ENCODE data around the gene APCDD1. TPM values are rescaled to one million over a fixed set of nuclear protein-coding genes. Genes with fewer than 3 reads are reported as not detected.

APCDD1 gene
- total and polyA plus RNA-seq, 5 donors from 2014 or later, result not detected

GRCh38 chr18:10450986-10451385 is 3.4 kb upstream of the APCDD1 start:
- no peaks in the 10 kb centered on the region for H3K36me3 Mint-ChIP-seq
- Histone ChIP-seq H3K9me3 (ENCODE audit: control insufficient read depth in 2 of 2, low read length in 2 of 2) (no peaks in the 10 kb centered on the region), H3K4me3 (ENCODE audit: low read depth, low read length) (no peak overlapping the region), H3K27me3 (ENCODE audit: control insufficient read depth, insufficient read depth, low read length) (peaks cover 11% of the 10 kb centered on the region), H3K27ac (ENCODE audit: insufficient read depth, low read length, poor library complexity, severe bottlenecking) (no peak overlapping the region), H3K4me1 (ENCODE audit: control insufficient read depth, insufficient read depth, low read length, poor library complexity, severe bottlenecking) (no peaks in the 10 kb centered on the region), H3K36me3 (ENCODE audit: control insufficient read depth, insufficient read depth, low read length) (no peaks in the 10 kb centered on the region)
- peaks cover 22% of the 10 kb centered on the region for H3K27me3 Mint-ChIP-seq
- ATAC-seq (ENCODE audit: low read depth in 2 of 2) (no peak), DNase-seq (no peak)
- H3K9me3 Mint-ChIP-seq, result no peaks in the 10 kb centered on the region
- H3K4me3 Mint-ChIP-seq, result no peak overlapping the region
- H3K4me1 Mint-ChIP-seq, result peaks cover 0 to 4% (median 1%) of the 10 kb centered on the region in 4 donors
- H3K27ac Mint-ChIP-seq, result no peak overlapping the region

GRCh38 chr18:10453261-10453805 is 1.1 kb upstream of the APCDD1 start:
- H3K9me3 Mint-ChIP-seq, result no peaks in the 10 kb centered on the region
- no peaks in the 10 kb centered on the region for H3K4me1 ChIP-seq (ENCODE audit: control insufficient read depth, insufficient read depth, low read length, poor library complexity, severe bottlenecking)
- no peak overlapping the region for H3K4me3 Mint-ChIP-seq
- H3K27me3 Mint-ChIP-seq, result peaks cover 41% of the 10 kb centered on the region
- H3K36me3 Mint-ChIP-seq, result no peaks in the 10 kb centered on the region
- DNase-seq, result no peak
- no peak overlapping the region for H3K27ac Mint-ChIP-seq
- H3K27ac ChIP-seq (ENCODE audit: insufficient read depth, low read length, poor library complexity, severe bottlenecking), result no peak overlapping the region
- no peaks in the 10 kb centered on the region for H3K9me3 ChIP-seq (ENCODE audit: control insufficient read depth in 2 of 2, low read length in 2 of 2)
- ATAC-seq (ENCODE audit: low read depth in 2 of 2), result no peak
- H3K4me1 Mint-ChIP-seq, result peaks cover 0 to 4% (median 1%) of the 10 kb centered on the region in 4 donors
- no peak overlapping the region for H3K4me3 ChIP-seq (ENCODE audit: low read depth, low read length)
- no peaks in the 10 kb centered on the region for H3K36me3 ChIP-seq (ENCODE audit: control insufficient read depth, insufficient read depth, low read length)
- H3K27me3 ChIP-seq (ENCODE audit: control insufficient read depth, insufficient read depth, low read length), result peaks cover 14% of the 10 kb centered on the region

GRCh38 chr18:10454681-10455557 is 484 bp downstream of the APCDD1 start:
- Histone ChIP-seq H3K9me3 (ENCODE audit: control insufficient read depth in 2 of 2, low read length in 2 of 2) (no peaks in the 10 kb centered on the region), H3K4me3 (ENCODE audit: low read depth, low read length) (no peak overlapping the region), H3K4me1 (ENCODE audit: control insufficient read depth, insufficient read depth, low read length, poor library complexity, severe bottlenecking) (no peaks in the 10 kb centered on the region), H3K27me3 (ENCODE audit: control insufficient read depth, insufficient read depth, low read length) (peaks cover 20% of the 10 kb centered on the region), H3K27ac (ENCODE audit: insufficient read depth, low read length, poor library complexity, severe bottlenecking) (no peak overlapping the region), H3K36me3 (ENCODE audit: control insufficient read depth, insufficient read depth, low read length) (no peaks in the 10 kb centered on the region)
- H3K4me3 Mint-ChIP-seq, result peak overlapping the region in 2 of 4 donors; percentile 24 to 70
- H3K27me3 Mint-ChIP-seq, result peaks cover 47% of the 10 kb centered on the region
- H3K27ac Mint-ChIP-seq, result no peak overlapping the region
- ATAC-seq (ENCODE audit: low read depth in 2 of 2) (no peak), DNase-seq (no peak)
- peaks cover 0 to 4% (median 1%) of the 10 kb centered on the region in 4 donors for H3K4me1 Mint-ChIP-seq
- H3K36me3 Mint-ChIP-seq, result no peaks in the 10 kb centered on the region
- no peaks in the 10 kb centered on the region for H3K9me3 Mint-ChIP-seq

DNA sequence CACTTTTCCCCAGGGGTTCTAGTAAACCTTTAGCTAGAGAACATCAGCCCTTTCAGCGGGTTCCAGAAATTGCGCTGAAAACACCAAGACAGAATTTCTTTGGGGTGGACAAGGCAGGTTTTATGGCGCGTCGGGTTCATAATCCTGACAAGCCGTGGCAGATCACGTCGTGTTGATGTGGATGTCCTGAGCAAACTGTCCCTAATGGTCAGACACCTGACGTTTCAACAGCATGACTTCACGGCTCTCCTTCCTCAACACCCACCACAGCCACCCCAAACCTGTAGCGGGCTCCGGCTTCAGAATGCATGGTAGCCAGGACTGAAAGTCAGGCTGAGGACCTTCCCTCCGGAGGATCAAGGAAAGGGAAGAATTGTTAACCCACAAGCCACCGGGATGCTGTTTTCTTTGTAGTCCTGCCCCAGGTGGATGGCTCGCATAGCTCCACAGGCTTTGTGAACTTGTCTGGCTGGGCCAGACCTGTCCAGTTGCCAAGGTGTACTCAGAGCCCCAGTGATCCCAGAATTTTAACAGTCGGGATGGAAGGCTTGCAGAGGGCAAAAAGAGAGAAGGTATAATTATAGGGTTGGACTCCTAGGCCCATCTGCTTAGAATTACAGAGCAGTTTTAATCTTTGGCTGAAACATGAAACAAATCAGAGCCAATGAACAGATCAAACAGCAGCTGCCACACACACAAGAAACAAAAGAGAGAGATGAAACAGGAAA is 1.5 kb downstream of the APCDD1 start:
- Mint-ChIP-seq H3K4me3 (peak overlapping the region in 1 of 4 donors; percentile 70), H3K27ac (no peak overlapping the region), H3K27me3 (peaks cover 47% of the 10 kb centered on the region)

DNA sequence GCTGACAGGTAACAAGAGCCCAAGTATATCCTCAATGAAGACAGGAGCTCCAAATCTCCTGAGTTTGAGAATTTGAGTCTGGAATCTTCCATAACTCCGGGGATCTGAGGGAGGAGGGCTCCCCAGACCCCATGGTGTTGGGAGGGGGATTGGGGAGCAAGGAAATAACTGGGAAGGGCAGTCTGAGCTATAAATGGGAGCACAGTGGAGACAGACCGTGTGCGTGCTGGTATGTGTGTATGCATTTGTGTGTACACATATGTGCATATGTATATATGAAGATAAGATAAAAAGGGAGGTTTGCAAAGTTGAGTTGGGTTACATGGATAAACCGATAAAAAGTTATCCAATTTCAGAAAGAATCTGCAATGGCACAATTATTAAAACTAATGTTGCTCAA is 2.3 kb downstream of the APCDD1 start:
- Mint-ChIP-seq H3K9me3 (peaks cover 0 to 1% (median 0%) of the 10 kb centered on the region in 7 donors), H3K27me3 (peaks cover 54% of the 10 kb centered on the region), H3K4me3 (no peak overlapping the region), H3K36me3 (no peaks in the 10 kb centered on the region), H3K4me1 (peaks cover 0 to 4% (median 1%) of the 10 kb centered on the region in 4 donors), H3K27ac (no peak overlapping the region)
- H3K4me1 ChIP-seq (ENCODE audit: control insufficient read depth, insufficient read depth, low read length, poor library complexity, severe bottlenecking), result no peaks in the 10 kb centered on the region
- H3K36me3 ChIP-seq (ENCODE audit: control insufficient read depth, insufficient read depth, low read length), result no peaks in the 10 kb centered on the region
- no peak for ATAC-seq (ENCODE audit: low read depth in 2 of 2)
- H3K4me3 ChIP-seq (ENCODE audit: low read depth, low read length), result no peak overlapping the region
- peaks cover 19% of the 10 kb centered on the region for H3K27me3 ChIP-seq (ENCODE audit: control insufficient read depth, insufficient read depth, low read length)
- no peak for DNase-seq
- H3K27ac ChIP-seq (ENCODE audit: insufficient read depth, low read length, poor library complexity, severe bottlenecking), result no peak overlapping the region
- H3K9me3 ChIP-seq (ENCODE audit: control insufficient read depth in 2 of 2, low read length in 2 of 2), result no peaks in the 10 kb centered on the region

More for the DNA sequence above, 1.5 kb downstream of the APCDD1 start:
- no peak overlapping the region for H3K4me3 ChIP-seq (ENCODE audit: low read depth, low read length)
- H3K27me3 ChIP-seq (ENCODE audit: control insufficient read depth, insufficient read depth, low read length), result peaks cover 20% of the 10 kb centered on the region
- ATAC-seq (ENCODE audit: low read depth in 2 of 2), result no peak
- no peak overlapping the region for H3K27ac ChIP-seq (ENCODE audit: insufficient read depth, low read length, poor library complexity, severe bottlenecking)
- Mint-ChIP-seq H3K36me3 (no peaks in the 10 kb centered on the region), H3K4me1 (peaks cover 0 to 4% (median 1%) of the 10 kb centered on the region in 4 donors), H3K9me3 (peaks cover 0 to 1% (median 0%) of the 10 kb centered on the region in 7 donors)
- H3K9me3 ChIP-seq (ENCODE audit: control insufficient read depth in 2 of 2, low read length in 2 of 2), result no peaks in the 10 kb centered on the region
- H3K4me1 ChIP-seq (ENCODE audit: control insufficient read depth, insufficient read depth, low read length, poor library complexity, severe bottlenecking), result no peaks in the 10 kb centered on the region
- DNase-seq, result no peak
- no peaks in the 10 kb centered on the region for H3K36me3 ChIP-seq (ENCODE audit: control insufficient read depth, insufficient read depth, low read length)

- no peak overlapping the region for H3K4me3 Mint-ChIP-seq
- Histone ChIP-seq H3K27me3 (ENCODE audit: control insufficient read depth, insufficient read depth, low read length) (peaks cover 17% of the 10 kb centered on the region), H3K4me1 (ENCODE audit: control insufficient read depth, insufficient read depth, low read length, poor library complexity, severe bottlenecking) (no peaks in the 10 kb centered on the region), H3K36me3 (ENCODE audit: control insufficient read depth, insufficient read depth, low read length) (no peaks in the 10 kb centered on the region), H3K9me3 (ENCODE audit: control insufficient read depth in 2 of 2, low read length in 2 of 2) (no peaks in the 10 kb centered on the region), H3K27ac (ENCODE audit: insufficient read depth, low read length, poor library complexity, severe bottlenecking) (no peak overlapping the region), H3K4me3 (ENCODE audit: low read depth, low read length) (no peak overlapping the region)
- H3K36me3 Mint-ChIP-seq, result no peaks in the 10 kb centered on the region
- ATAC-seq (ENCODE audit: low read depth in 2 of 2), result no peak
- H3K9me3 Mint-ChIP-seq, result peaks cover 0 to 2% (median 0%) of the 10 kb centered on the region in 7 donors
- no peak overlapping the region for H3K27ac Mint-ChIP-seq
- H3K4me1 Mint-ChIP-seq, result peaks cover 0 to 4% (median 1%) of the 10 kb centered on the region in 4 donors
- DNase-seq, result no peak
- H3K27me3 Mint-ChIP-seq, result peaks cover 56% of the 10 kb centered on the region
Measured at GRCh38 chr18:10457128-10457527, 2.7 kb downstream of the APCDD1 start.

GRCh38 chr18:10457767-10458166 is 3.3 kb downstream of the APCDD1 start:
- Mint-ChIP-seq H3K36me3 (no peaks in the 10 kb centered on the region), H3K9me3 (peaks cover 0 to 3% (median 0%) of the 10 kb centered on the region in 7 donors), H3K4me3 (no peak overlapping the region), H3K4me1 (peaks cover 0 to 4% (median 1%) of the 10 kb centered on the region in 4 donors), H3K27me3 (peaks cover 56% of the 10 kb centered on the region), H3K27ac (no peak overlapping the region)
- H3K9me3 ChIP-seq (ENCODE audit: control insufficient read depth in 2 of 2, low read length in 2 of 2), result no peaks in the 10 kb centered on the region
- no peak for ATAC-seq (ENCODE audit: low read depth in 2 of 2)
- peaks cover 17% of the 10 kb centered on the region for H3K27me3 ChIP-seq (ENCODE audit: control insufficient read depth, insufficient read depth, low read length)
- H3K4me1 ChIP-seq (ENCODE audit: control insufficient read depth, insufficient read depth, low read length, poor library complexity, severe bottlenecking), result no peaks in the 10 kb centered on the region
- H3K36me3 ChIP-seq (ENCODE audit: control insufficient read depth, insufficient read depth, low read length), result no peaks in the 10 kb centered on the region
- H3K4me3 ChIP-seq (ENCODE audit: low read depth, low read length), result no peak overlapping the region
- H3K27ac ChIP-seq (ENCODE audit: insufficient read depth, low read length, poor library complexity, severe bottlenecking), result no peak overlapping the region
- no peak for DNase-seq
